Neural progenitor cell (in vitro differentiated cells): Measurements from ENCODE around the gene NFE2L1. TPM values are rescaled to one million over a fixed set of nuclear protein-coding genes. Genes with fewer than 3 reads are reported as not detected.

Experiments used
- DNase-seq: peaks from one replicate; pipeline ENCODE4 v3.0.0-alpha.2; 2016; ENCODE audit warnings: low spot score
- H2AFZ ChIP-seq: fragments of 200-600 bp; sonication (generic); replicated peaks from 2 replicates; pipeline ENCODE4 v1.6.1; 2016; ENCODE audit warnings: antibody characterized with exemption
- H3F3A ChIP-seq: fragments of 200-600 bp; sonication (generic); 2 replicates; pipeline ENCODE4 v1.6.1; 2016; ENCODE audit warnings: antibody characterized with exemption, low read depth
- H3K27ac ChIP-seq: fragments of 200-600 bp; sonication (generic); 2 replicates; pipeline ENCODE4 v1.5.1; 2016; ENCODE audit warnings: mild to moderate bottlenecking
- H3K27me3 ChIP-seq: fragments of 200-600 bp; sonication (generic); 2 replicates; pipeline ENCODE4 v1.6.1; 2016; ENCODE audit warnings: mild to moderate bottlenecking, moderate library complexity
- H3K36me3 ChIP-seq: fragments of 200-600 bp; sonication (generic); 2 replicates; pipeline ENCODE4 v1.5.1; 2016
- H3K4me1 ChIP-seq: fragments of 200-600 bp; sonication (generic); 2 replicates; pipeline ENCODE4 v1.6.1; 2016; ENCODE audit warnings: mixed run types
- H3K4me2 ChIP-seq: fragments of 200-600 bp; sonication (generic); 2 replicates; pipeline ENCODE4 v1.6.1; 2016
- H3K4me3 ChIP-seq: fragments of 200-600 bp; sonication (generic); 2 replicates; pipeline ENCODE4 v1.5.1; 2016
- H3K79me2 ChIP-seq: fragments of 200-600 bp; sonication (generic); 2 replicates; pipeline ENCODE4 v1.6.1; 2016; ENCODE audit warnings: low read depth
- H3K9ac ChIP-seq: fragments of 200-600 bp; sonication (generic); 2 replicates; pipeline ENCODE4 v1.6.1; 2016
- H3K9me3 ChIP-seq: fragments of 200-600 bp; sonication (generic); 2 replicates; pipeline ENCODE4 v1.5.1; 2016; ENCODE audit warnings: low read depth
- H4K20me1 ChIP-seq: fragments of 200-600 bp; sonication (generic); 2 replicates; pipeline ENCODE4 v1.6.1; 2016; ENCODE audit warnings: low read depth
- H3K27ac Mint-ChIP-seq: 3 replicates; pipeline ENCODE4 v1.8.0; 2021; ENCODE audit warnings: mixed read lengths
- H3K27me3 Mint-ChIP-seq: 2 replicates; pipeline ENCODE4 v1.8.0; 2022; ENCODE audit warnings: low read depth, mild to moderate bottlenecking, inconsistent platforms, moderate library complexity, mixed read lengths; ENCODE audit not compliant: insufficient read depth
- H3K36me3 Mint-ChIP-seq: 3 replicates; pipeline ENCODE4 v1.8.0; 2021; ENCODE audit warnings: mixed read lengths
- H3K4me1 Mint-ChIP-seq: 3 replicates; pipeline ENCODE4 v1.8.0; 2021; ENCODE audit warnings: mixed read lengths
- H3K4me3 Mint-ChIP-seq: 3 replicates; pipeline ENCODE4 v1.8.0; 2021; ENCODE audit warnings: mild to moderate bottlenecking, moderate library complexity, mixed read lengths
- H3K9me3 Mint-ChIP-seq: 3 replicates; pipeline ENCODE4 v1.8.0; 2020; ENCODE audit warnings: mixed read lengths
- CTCF ChIP-seq: fragments of 200-600 bp; sonication (generic); IDR thresholded peaks from 2 replicates; pipeline ENCODE4 v1.5.1; 2017; ENCODE audit warnings: antibody characterized with exemption, mild to moderate bottlenecking
- EZH2 ChIP-seq: fragments of 200-600 bp; sonication (generic); IDR thresholded peaks from 2 replicates; pipeline ENCODE4 v1.6.1; 2017; ENCODE audit warnings: antibody characterized with exemption, mild to moderate bottlenecking, moderate library complexity
- EZH2phosphoT487 ChIP-seq: fragments of 200-600 bp; sonication (generic); IDR thresholded peaks from 2 replicates; pipeline ENCODE4 v1.6.1; 2017; ENCODE audit warnings: antibody characterized with exemption
- total RNA-seq: library from RNA; depleted of rRNA; stranded (reverse); fragments of >200 nt; gene quantifications from 2 replicates; pipeline ENCODE4 v1.2.3, GENCODE V29; 2015; ENCODE audit warnings: low replicate concordance

The NFE2L1 gene
- total RNA-seq, 1 donor from 2014 or later: 104 TPM

- Mint-ChIP-seq H3K27me3 (peaks cover 12% of the 10 kb centered on the region), H3K27ac (peak overlapping the region; percentile 86), H3K9me3 (no peaks in the 10 kb centered on the region), H3K36me3 (peaks cover 42% of the 10 kb centered on the region), H3K4me1 (peaks cover 46% of the 10 kb centered on the region), H3K4me3 (peak overlapping the region; percentile 82)
- H3K36me3 ChIP-seq: no peaks in the 10 kb centered on the region
- H3K9me3 ChIP-seq: no peaks in the 10 kb centered on the region
- no peak overlapping the region for H3K9ac ChIP-seq
- no peak overlapping the region for H3K4me3 ChIP-seq
- no peak overlapping the region for H2AFZ ChIP-seq
- H3K79me2 ChIP-seq: peaks cover 59% of the 10 kb centered on the region
- peak overlapping the region; percentile 94 for H3K4me2 ChIP-seq
- TF ChIP-seq EZH2phosphoT487: no peak
- no peak for TF ChIP-seq CTCF
- H3K4me1 ChIP-seq: peaks cover 29% of the 10 kb centered on the region
- H3K27me3 ChIP-seq: no peaks in the 10 kb centered on the region
- peaks cover 28% of the 10 kb centered on the region for H3F3A ChIP-seq
- peaks cover 79% of the 10 kb centered on the region for H4K20me1 ChIP-seq
- no peak for DNase-seq
- no peak overlapping the region for H3K27ac ChIP-seq
These were observed 8.1 kb downstream of the NFE2L1 start for GRCh38 chr17:48056246-48056745.

GRCh38 chr17:48056879-48057278 is 8.7 kb downstream of the NFE2L1 start:
- H3K4me3 ChIP-seq: no peak overlapping the region

GRCh38 chr17:48057626-48058025 is 9.5 kb downstream of the NFE2L1 start:
- Mint-ChIP-seq H3K9me3 (no peaks in the 10 kb centered on the region), H3K4me1 (peaks cover 33% of the 10 kb centered on the region), H3K27me3 (peaks cover 11% of the 10 kb centered on the region), H3K4me3 (no peak overlapping the region), H3K36me3 (peaks cover 48% of the 10 kb centered on the region), H3K27ac (no peak overlapping the region)
- Histone ChIP-seq H4K20me1 (peaks cover 75% of the 10 kb centered on the region), H3K9me3 (no peaks in the 10 kb centered on the region), H3K4me2 (no peak overlapping the region), H2AFZ (no peak overlapping the region), H3K4me1 (peaks cover 26% of the 10 kb centered on the region), H3K27ac (no peak overlapping the region), H3F3A (peaks cover 25% of the 10 kb centered on the region), H3K4me3 (no peak overlapping the region), H3K79me2 (peaks cover 46% of the 10 kb centered on the region), H3K9ac (no peak overlapping the region), H3K27me3 (no peaks in the 10 kb centered on the region), H3K36me3 (no peaks in the 10 kb centered on the region)
- TF ChIP-seq EZH2: no peak
- TF ChIP-seq CTCF: no peak
- no peak for TF ChIP-seq EZH2phosphoT487
- no peak for DNase-seq

More at GRCh38 chr17:48056879-48057278, 8.7 kb downstream of the NFE2L1 start:
- no peaks in the 10 kb centered on the region for H3K9me3 ChIP-seq
- H3K36me3 Mint-ChIP-seq: peaks cover 46% of the 10 kb centered on the region
- no peak overlapping the region for H3K4me2 ChIP-seq
- no peaks in the 10 kb centered on the region for H3K9me3 Mint-ChIP-seq
- no peaks in the 10 kb centered on the region for H3K27me3 ChIP-seq
- H3F3A ChIP-seq: peaks cover 25% of the 10 kb centered on the region
- H3K36me3 ChIP-seq: no peaks in the 10 kb centered on the region
- H3K27ac ChIP-seq: no peak overlapping the region
- H3K4me3 Mint-ChIP-seq: peak overlapping the region; percentile 24
- H3K27ac Mint-ChIP-seq: peak overlapping the region; percentile 42
- TF ChIP-seq CTCF (no peak), EZH2 (no peak), EZH2phosphoT487 (no peak)
- H3K9ac ChIP-seq: no peak overlapping the region
- peaks cover 41% of the 10 kb centered on the region for H3K4me1 Mint-ChIP-seq
- H4K20me1 ChIP-seq: peaks cover 76% of the 10 kb centered on the region
- H3K4me1 ChIP-seq: peaks cover 26% of the 10 kb centered on the region
- DNase-seq: no peak
- no peak overlapping the region for H2AFZ ChIP-seq
- peaks cover 9% of the 10 kb centered on the region for H3K27me3 Mint-ChIP-seq
- H3K79me2 ChIP-seq: peaks cover 53% of the 10 kb centered on the region
